HEK293 (cell line): Measurements from ENCODE around the gene NR2F2.

ENCODE experiments used
- CTCF ChIP-seq: fragments of 450-650 bp; formaldehyde crosslinking; IDR thresholded peaks from 2 replicates; pipeline ENCODE4 v1.5.1; 2016; ENCODE audit warnings: missing biosample characterization, missing genetic modification characterization
- REST ChIP-seq: fragments of 450-650 bp; formaldehyde crosslinking; IDR thresholded peaks from 2 replicates; pipeline ENCODE4 v1.5.1; 2016; ENCODE audit warnings: missing biosample characterization, missing genetic modification characterization
- ZBTB7A ChIP-seq: fragments of 450-650 bp; formaldehyde crosslinking; IDR thresholded peaks from 2 replicates; pipeline ENCODE4 v1.5.1; 2016; ENCODE audit warnings: low read depth, missing biosample characterization, missing genetic modification characterization
- ZNF202 ChIP-seq: fragments of 450-650 bp; formaldehyde crosslinking; IDR thresholded peaks from 2 replicates; pipeline ENCODE4 v1.5.1; 2016; ENCODE audit warnings: missing biosample characterization, missing genetic modification characterization, borderline replicate concordance
- ZNF211 ChIP-seq: fragments of 450-650 bp; formaldehyde crosslinking; IDR thresholded peaks from 2 replicates; pipeline ENCODE4 v1.5.1; 2016; ENCODE audit warnings: low read depth, missing biosample characterization, missing genetic modification characterization
- ZNF274 ChIP-seq, 2 experiments: fragments of 200-500 bp in 1 of 2; fragments of 450-650 bp in 1 of 2; sonication (Bioruptor generic) in 1 of 2; formaldehyde crosslinking in 1 of 2; IDR thresholded peaks; 2 replicates each; pipeline versions ENCODE4 v1.5.1 to v1.6.1; 2014 to 2016; ENCODE audit warnings: borderline replicate concordance in 1 of 2, inconsistent platforms in 1 of 2, low read length in 1 of 2, missing biosample characterization in 1 of 2, missing genetic modification characterization in 1 of 2
- ZNF302 ChIP-seq: fragments of 450-650 bp; formaldehyde crosslinking; IDR thresholded peaks from 2 replicates; pipeline ENCODE4 v1.5.1; 2016; ENCODE audit warnings: missing biosample characterization, missing genetic modification characterization, low read depth
- ZNF530 ChIP-seq: fragments of 450-650 bp; formaldehyde crosslinking; IDR thresholded peaks from 2 replicates; pipeline ENCODE4 v1.5.1; 2016; ENCODE audit warnings: low read depth, missing biosample characterization, missing genetic modification characterization
- ZNF664 ChIP-seq: fragments of 450-650 bp; formaldehyde crosslinking; IDR thresholded peaks from 2 replicates; pipeline ENCODE4 v1.5.1; 2016; ENCODE audit warnings: missing biosample characterization, missing genetic modification characterization

GRCh38 chr15:96324192-96324895 lies 6.2 kb upstream of the NR2F2 start:
- TF ChIP-seq ZNF302 (tag by site-specific recombination) (no peak), ZBTB7A (tag by site-specific recombination) (no peak), ZNF211 (tag by site-specific recombination) (no peak), CTCF (tag by site-specific recombination) (no peak), ZNF530 (no peak), ZNF274 (IDR thresholded peaks at IDR 0.05; ENCODE audit: low read length) (no peak), ZNF274 (tag by site-specific recombination; IDR thresholded peaks at IDR 0.05; ENCODE audit: borderline replicate concordance) (no peak), REST (no peak), ZNF664 (tag by site-specific recombination) (no peak), ZNF202 (no peak)
